Stimulated activated naive CD4-positive, alpha-beta T cell (primary cell): ENCODE results near the gene APLP2.
"Not testable (repeated sequence)": the region's sequence is repeated elsewhere in the genome, so short reads cannot be mapped to it uniquely, and the experiment has no call there.

ENCODE experiments used
- DNase-seq, 6 experiments: peaks; one replicate each; lab custom pipeline; 2025; lab: John Stamatoyannopoulos, UW

The APLP2 gene

DNA sequence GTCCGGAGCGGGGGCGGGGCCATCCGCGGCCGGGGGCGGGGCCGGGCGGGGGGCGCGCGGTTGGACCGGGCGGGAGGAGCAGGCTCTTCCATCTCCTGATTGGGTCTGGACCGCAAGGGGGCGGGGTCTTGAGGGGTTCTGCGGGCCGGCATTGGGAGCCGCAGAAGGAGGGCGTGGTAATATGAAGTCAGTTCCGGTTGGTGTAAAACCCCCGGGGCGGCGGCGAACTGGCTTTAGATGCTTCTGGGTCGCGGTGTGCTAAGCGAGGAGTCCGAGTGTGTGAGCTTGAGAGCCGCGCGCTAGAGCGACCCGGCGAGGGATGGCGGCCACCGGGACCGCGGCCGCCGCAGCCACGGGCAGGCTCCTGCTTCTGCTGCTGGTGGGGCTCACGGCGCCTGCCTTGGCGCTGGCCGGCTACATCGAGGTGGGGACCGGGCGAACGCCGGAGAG lies at the start of gene APLP2:
TSS of gene APLP2 (plus strand) at position 236 of the 450 bp plus-strand sequence. CDS start at position 320, 84 bp downstream.
- peak; percentile 90 to 97 (median 94) for DNase-seq

DNA sequence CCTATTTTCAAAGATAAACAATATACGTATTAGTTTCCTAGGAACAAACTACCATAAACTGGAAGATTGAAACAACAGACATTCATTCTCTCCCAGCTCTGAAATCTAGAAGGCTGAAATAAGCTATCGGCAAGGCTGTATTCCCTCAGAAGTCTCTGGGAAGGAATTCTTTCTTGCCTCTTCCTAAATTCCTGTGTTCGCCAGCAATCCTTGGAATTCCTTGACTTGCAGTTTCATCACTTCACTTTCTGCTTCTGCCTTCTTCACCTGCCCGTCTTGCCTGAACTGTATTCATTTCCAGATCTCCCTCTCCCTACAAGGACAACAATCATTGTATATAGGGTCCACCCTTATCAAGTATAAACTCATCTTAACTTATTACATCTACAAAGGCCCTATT lies 49.4 kb upstream of the APLP2 start:
- DNase-seq = no peak

DNA sequence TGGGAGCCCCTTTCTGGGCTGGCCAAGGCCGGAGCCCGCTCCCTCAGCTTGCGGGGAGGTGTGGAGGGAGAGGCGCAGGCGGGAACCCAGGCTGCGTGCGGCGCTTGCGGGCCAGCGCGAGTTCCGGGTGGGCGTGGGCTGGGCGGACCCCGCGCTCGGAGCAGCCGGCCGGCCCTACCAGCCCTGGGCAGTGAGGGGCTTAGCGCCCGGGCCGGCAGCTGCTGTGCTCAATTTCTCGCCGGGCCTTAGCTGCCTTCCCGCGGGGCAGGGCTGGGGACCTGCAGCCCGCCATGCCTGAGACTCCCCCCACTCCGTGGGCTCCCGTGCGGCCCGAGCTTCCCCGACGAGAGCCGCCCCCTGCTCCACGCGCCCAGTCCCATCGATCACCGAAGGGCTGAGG lies 48.1 kb upstream of the APLP2 start:
- DNase-seq = not testable (repeated sequence)

DNA sequence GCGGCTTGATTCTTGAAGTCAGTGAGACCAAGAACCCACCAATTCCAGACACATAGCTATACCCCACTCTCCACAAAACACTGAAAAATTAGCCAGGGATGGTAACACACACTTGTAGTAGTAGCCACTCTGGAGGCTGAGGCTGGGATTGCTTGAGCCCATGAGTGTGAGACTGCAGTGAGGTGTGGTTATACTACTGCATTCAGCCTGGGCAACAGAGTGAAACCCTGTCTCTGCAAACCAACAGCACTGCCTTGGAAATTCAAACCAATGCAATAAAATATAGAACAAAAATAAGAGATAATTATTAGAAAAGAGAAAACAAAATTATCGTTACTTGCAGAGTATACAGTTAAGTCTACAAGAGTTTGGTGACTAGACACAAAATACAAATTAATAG lies 46.9 kb upstream of the APLP2 start:
- no peak for DNase-seq

DNA sequence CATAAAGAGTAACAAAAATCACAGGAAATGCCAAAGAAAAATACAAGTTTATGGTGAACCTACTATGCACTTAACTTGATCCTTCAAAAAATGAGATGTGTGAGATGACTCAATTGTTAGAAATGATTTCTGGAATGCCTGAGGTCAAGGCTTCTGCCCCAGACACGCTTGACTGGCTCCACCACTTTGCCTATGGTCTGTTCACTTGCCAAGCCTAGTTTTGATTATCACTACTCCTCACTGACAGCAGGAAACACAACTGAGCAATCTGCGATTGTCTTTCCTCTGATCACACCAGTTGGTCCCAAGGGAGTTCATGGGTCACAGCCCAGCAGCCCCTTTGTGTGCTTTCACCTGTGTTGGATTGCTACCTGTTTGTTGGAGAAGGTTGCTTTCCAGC lies 46.5 kb upstream of the APLP2 start:
- no peak for DNase-seq

DNA sequence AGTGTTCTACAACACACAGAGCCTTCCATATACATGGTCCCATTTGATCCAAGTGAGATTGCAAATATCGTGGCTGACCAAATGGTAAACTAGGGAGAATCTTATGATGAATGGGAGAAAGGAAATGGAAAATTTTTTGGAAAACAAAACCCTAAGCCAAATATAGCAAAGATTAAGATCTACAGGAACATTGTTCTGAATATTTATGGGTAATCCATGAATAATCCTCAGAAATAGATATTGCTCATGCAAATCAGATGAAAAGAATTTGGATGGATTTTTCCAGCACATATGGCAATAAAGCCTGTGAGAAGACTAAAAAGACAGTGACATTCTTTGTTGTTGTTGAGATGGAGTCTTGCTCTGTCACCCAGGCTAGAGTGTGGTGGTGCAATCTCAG lies 45.3 kb upstream of the APLP2 start:
- DNase-seq = no peak

DNA sequence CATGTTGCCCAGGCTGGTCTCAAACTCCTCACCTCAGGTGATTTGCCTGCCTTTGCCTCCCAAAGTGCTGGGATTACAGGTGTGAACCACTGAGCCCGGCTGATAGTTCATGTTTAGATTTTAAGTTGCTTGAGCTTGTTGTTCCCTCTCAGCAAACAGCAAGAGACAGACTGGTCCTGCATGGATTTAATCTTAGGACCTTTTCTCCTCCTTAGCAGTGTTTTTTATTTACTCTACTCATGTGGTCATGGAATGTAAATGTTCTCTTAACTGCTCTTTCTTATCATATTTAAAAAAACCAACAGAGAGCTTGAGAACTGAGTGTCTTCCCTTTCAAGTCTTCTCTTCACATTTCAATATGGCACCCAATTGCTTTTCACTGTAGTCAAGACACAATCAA lies 44.3 kb upstream of the APLP2 start:
- no peak for DNase-seq

- DNase-seq = no peak
Observed at GRCh38 chr11:130029137-130029536, 40.6 kb upstream of the APLP2 start.

GRCh38 chr11:130031056-130031455 lies 38.6 kb upstream of the APLP2 start:
- DNase-seq = no peak

- DNase-seq = no peak
Observed at GRCh38 chr11:130031945-130032344, 37.7 kb upstream of the APLP2 start.

DNA sequence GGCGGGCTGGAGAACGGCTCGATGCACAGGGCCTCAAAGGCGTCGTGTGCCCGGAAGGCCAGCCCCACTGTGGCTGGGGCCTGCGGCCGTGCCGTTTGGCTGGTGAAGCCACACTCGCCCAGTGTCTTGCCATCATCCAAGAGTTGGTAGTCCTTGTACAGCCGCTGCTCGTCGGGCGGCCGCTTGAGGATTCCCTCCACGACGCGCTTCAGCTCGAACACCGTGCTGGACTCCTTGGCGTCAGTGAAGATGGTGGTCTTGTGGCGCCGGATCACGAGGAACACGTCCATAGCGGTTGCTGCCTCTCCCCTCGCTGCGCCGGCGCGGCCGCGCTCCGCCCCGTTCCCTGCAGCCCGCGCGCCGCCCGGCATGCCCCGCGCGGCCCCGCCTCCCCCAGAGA lies 36.8 kb upstream of the APLP2 start:
- DNase-seq = no peak

- no peak for DNase-seq
Observed at GRCh38 chr11:130034236-130034635, 35.5 kb upstream of the APLP2 start.

- DNase-seq = no peak
Observed at GRCh38 chr11:130037058-130037457, 32.6 kb upstream of the APLP2 start.

DNA sequence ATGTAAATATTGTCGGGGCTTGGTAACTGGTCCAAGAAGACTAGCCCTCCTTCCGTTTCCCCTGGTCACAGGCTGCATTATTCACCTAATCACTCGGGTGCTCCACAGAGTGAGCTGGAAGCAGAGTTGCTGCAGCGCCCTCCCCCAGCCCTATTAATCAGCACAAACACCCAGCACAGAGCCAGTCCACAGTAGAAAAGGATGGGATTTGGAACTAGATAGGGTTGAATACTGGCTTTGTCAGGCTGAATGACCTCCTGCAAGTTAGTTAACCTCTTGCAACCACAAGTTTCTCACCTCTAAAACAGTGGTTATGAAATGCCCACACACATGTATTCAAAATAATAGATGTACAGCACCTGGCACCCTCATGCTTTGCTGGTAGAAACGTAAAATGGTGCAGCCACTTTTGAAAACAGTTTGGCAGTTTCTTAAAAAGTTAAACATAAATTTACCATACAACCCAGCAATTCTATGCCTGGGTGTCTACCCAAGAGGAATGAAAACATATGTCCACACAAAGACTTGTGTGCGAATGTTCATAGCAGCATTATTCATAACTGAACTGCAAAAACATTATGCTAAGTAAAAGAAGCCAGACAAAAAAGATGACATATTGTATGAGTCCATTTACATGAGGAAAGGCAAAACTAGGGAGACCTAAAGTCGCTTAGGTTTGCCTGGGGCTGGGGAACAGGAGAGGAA lies 31.7 kb upstream of the APLP2 start:
- no peak for DNase-seq

- no peak for DNase-seq
Observed at GRCh38 chr11:130040281-130040940, 29.3 kb upstream of the APLP2 start.

DNA sequence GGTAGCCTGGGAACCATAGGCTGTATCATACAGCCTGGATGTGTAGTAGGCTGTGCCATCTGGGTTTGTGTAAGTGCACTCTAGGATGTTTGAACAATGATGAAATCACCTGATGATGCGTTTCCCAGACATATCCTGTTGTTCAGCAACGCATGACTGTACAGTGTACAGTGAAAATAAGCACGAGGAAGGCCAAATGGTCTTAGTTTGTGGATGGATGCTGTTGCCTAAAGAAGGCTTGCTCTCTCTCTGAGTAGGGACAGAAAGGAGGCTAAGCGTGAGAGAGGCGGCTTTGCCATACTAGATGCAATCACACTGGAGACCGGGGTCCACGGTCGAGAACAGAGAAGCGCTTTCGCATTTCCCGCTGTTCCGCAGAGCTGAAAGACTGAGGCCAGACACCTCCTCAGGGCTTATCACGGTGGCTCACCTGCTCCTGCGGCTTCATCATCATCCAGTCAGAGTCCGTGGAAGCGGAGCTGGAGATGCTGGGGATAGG lies 27.6 kb upstream of the APLP2 start:
- no peak for DNase-seq

DNA sequence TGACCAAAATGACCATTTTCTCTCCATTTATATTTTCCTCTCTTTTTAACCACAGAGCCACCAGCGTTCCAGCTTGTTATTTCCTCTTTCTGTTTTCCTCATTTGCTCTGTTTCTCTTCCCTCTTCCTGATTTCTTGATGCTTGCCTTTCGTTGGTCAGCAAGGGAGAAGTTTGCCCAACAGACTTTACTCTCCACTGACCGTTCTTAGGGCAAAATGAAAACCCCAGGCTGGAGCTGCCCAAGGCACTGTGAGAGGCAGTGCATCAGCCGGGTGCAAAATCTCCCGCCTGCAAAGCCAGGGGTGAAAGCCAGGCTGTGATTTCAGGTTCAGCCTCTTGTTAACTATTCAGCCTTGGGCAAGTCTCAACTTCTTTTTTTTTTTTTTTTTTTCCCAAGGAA lies 26.1 kb upstream of the APLP2 start:
- DNase-seq = no peak

DNA sequence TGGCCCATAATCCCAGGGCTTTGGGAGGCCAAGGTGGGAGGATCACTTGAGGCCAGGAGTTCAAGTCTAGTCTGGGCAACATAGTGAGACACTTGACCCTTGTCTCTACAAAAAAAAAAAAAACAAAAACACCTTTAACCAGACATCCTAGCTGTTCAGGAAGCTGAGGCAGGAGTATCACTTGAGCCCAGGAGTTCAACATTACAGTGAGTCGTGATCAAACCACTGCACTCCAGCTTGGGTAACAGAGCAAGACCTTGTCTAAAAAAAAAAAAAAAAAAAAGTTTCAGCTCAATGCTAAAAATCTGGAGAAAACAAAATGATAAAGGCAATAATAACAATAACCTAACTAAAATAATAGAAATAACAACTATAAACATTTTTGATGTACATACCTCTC lies 22.6 kb upstream of the APLP2 start:
- no peak for DNase-seq

DNA sequence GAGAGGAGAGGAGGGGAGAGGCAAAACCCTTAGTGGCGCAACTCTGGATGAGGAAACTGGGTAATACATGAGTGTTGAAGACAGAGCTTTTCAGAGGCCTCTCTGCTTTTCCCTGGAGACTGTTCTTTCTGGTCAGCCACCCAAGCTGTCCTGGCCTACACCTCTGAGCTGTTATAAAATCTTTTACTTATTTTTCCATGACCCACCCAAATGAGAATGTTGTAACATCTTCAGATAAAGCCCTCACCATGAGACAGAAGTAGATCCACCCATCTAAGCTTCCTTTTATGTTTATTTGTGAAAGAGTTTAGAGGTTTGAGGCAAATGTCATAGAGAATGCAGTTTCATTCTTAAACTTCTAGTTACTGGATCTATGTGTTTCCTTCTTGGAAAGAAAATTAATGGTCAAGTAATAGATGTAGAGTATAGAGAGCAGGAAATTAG lies 20.3 kb upstream of the APLP2 start:
- DNase-seq = no peak

DNA sequence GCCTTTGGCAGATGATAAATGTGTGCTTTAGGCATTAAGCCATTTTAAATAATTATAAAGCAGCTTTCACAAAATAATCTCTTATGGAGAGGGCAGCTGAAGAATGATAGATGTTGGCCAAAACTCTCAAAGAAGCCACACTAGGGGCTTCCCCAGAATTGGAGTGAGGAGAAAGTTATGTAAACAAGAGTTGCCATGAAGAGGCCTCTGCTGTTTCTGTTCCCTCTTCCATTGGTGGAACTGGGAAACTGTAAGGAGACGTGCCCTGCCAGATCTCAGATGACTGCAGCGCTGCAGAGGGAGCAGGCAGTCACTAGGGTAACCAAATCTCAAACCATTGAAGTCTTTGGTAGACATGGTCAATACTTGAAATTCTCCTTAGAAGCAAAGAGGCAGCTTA lies 19.4 kb upstream of the APLP2 start:
- no peak for DNase-seq

DNA sequence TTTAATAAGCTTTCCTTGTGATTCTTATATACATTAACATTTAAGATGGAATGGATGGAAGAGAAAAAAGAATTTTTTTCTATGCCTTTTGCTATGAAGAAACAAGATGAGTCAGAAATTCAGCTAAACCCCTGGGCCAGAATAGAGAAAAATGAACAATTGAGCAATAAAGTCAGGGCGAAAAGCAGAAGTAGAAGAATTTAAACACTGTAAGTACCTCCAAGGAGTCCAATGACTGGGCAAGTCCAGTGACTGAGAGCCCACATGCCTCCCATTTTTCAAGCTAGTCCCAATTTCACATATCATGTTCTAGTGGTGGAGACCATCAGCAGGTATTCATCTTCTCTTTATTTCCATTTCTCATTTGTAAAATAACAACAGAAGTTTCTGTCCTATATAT lies 18.6 kb upstream of the APLP2 start:
- DNase-seq = no peak

DNA sequence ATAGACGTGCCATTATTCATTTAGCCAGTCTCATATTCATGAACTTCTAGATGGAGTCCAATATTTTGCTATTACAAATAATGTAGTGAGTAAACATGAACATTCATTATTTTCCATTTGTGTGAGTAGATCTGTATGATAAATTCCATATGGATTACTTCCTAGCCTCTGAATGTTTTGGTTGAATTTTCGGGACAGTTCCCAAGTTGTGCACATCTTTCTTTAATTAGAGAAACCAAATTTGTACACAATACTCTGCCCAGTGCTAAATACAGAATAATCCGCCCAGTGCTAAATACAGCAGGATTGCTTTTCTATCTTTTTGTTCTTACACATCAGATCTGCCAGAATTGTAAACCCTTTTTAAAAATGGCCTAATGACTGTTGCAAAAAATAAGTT lies 17.1 kb upstream of the APLP2 start:
- DNase-seq = no peak

DNA sequence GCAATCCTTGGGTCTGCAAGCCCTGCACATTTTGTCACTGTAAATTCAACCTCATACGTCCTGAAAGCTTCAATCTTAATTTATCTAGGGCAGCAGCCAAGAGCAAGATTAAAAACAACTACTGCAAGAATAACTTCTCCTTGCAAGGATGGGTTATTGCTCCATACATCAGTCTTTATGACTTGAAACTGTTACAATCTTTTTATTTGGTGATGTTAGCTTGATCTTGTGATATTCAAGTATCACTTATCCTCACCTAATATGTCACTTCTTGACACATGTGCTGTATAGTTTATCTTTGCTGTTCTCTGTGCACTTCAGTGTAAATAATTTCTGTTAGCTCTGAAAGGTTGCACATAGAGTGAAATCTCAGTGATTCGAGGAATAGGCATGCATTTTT lies 14.7 kb upstream of the APLP2 start:
- no peak for DNase-seq

GRCh38 chr11:130055617-130056016 lies 14.1 kb upstream of the APLP2 start:
- DNase-seq = no peak
